DMS53 treated with DMSO at 0.1 percent for 48 hours (cell line): Measurements from ENCODE around the gene SPC25.
"Not testable (repeated sequence)": the region's sequence is repeated elsewhere in the genome, so short reads cannot be mapped to it uniquely, and the experiment has no call there.

Experiments used
- DNase-seq: peaks from one replicate; lab custom pipeline; 2025; ENCODE audit not compliant: unreplicated experiment; lab: John Stamatoyannopoulos, UW

The SPC25 gene

GRCh38 chr2:168890006-168890782, at the start of gene SPC25:
Gene SPC25, minus strand, starts transcription at chr2:168890430. Its CDS starts 911 bp downstream, at chr2:168889519.
- DNase-seq, result peak; percentile 96

- no peak for DNase-seq
Observed at GRCh38 chr2:168939918-168940317, 49.7 kb upstream of the SPC25 start.

- no peak for DNase-seq
Observed at GRCh38 chr2:168939061-168939460, 48.8 kb upstream of the SPC25 start.

GRCh38 chr2:168935810-168936581, 45.8 kb upstream of the SPC25 start:
- no peak for DNase-seq

GRCh38 chr2:168934826-168935225, 44.6 kb upstream of the SPC25 start:
- no peak for DNase-seq

- DNase-seq, result not testable (repeated sequence)
Observed at GRCh38 chr2:168932174-168932573, 41.9 kb upstream of the SPC25 start.

- no peak for DNase-seq
Observed at GRCh38 chr2:168930242-168930641, 40.0 kb upstream of the SPC25 start.

- no peak for DNase-seq
Observed at GRCh38 chr2:168929031-168929430, 38.8 kb upstream of the SPC25 start.

GRCh38 chr2:168928113-168928831, 38.0 kb upstream of the SPC25 start:
- no peak for DNase-seq

GRCh38 chr2:168926621-168927386, 36.6 kb upstream of the SPC25 start:
- no peak for DNase-seq

GRCh38 chr2:168920504-168921157, 30.4 kb upstream of the SPC25 start:
- peak; percentile 71 for DNase-seq

- DNase-seq, result no peak
Observed at GRCh38 chr2:168916331-168916675, 26.1 kb upstream of the SPC25 start.

- no peak for DNase-seq
Observed at GRCh38 chr2:168915441-168916330, 25.5 kb upstream of the SPC25 start.

GRCh38 chr2:168913495-168913894, 23.3 kb upstream of the SPC25 start:
- DNase-seq, result no peak

GRCh38 chr2:168912901-168913369, 22.7 kb upstream of the SPC25 start:
- peak; percentile 26 for DNase-seq

- no peak for DNase-seq
Observed at GRCh38 chr2:168912466-168912865, 22.2 kb upstream of the SPC25 start.

- DNase-seq, result no peak
Observed at GRCh38 chr2:168910330-168910729, 20.1 kb upstream of the SPC25 start.

GRCh38 chr2:168907940-168908662, 17.9 kb upstream of the SPC25 start:
- no peak for DNase-seq

GRCh38 chr2:168904358-168904757, 14.1 kb upstream of the SPC25 start:
- no peak for DNase-seq
